Glutamatergic neuron (in vitro differentiated cells): ENCODE data around the gene LRRC38. TPM values are rescaled to one million over a fixed set of nuclear protein-coding genes. Genes with fewer than 3 reads are reported as not detected.
"Not testable (repeated sequence)": the region's sequence is repeated elsewhere in the genome, so short reads cannot be mapped to it uniquely, and the experiment has no call there.

ENCODE experiments used
- DNase-seq: peaks from one replicate; pipeline ENCODE4 v3.0.0; 2022
- H3K27ac Mint-ChIP-seq: one replicate; pipeline ENCODE4 v1.8.0; 2020; ENCODE audit warnings: mild to moderate bottlenecking, mixed read lengths, inconsistent platforms; ENCODE audit not compliant: unreplicated experiment
- H3K27me3 Mint-ChIP-seq: one replicate; pipeline ENCODE4 v1.8.0; 2020; ENCODE audit warnings: mild to moderate bottlenecking, moderate library complexity, mixed read lengths, inconsistent platforms; ENCODE audit not compliant: unreplicated experiment
- H3K36me3 Mint-ChIP-seq: one replicate; pipeline ENCODE4 v1.8.0; 2020; ENCODE audit warnings: mild to moderate bottlenecking, mixed read lengths, inconsistent platforms; ENCODE audit not compliant: unreplicated experiment
- H3K4me1 Mint-ChIP-seq: one replicate; pipeline ENCODE4 v1.8.0; 2020; ENCODE audit warnings: mild to moderate bottlenecking, low read depth, mixed read lengths, inconsistent platforms; ENCODE audit not compliant: unreplicated experiment
- H3K4me3 Mint-ChIP-seq: one replicate; pipeline ENCODE4 v1.8.0; 2020; ENCODE audit warnings: mild to moderate bottlenecking, mixed read lengths, inconsistent platforms; ENCODE audit not compliant: unreplicated experiment
- H3K9me3 Mint-ChIP-seq: one replicate; pipeline ENCODE4 v1.8.0; 2020; ENCODE audit warnings: mild to moderate bottlenecking, moderate library complexity, mixed read lengths, inconsistent platforms; ENCODE audit not compliant: unreplicated experiment
- total RNA-seq: library from RNA; stranded (reverse); fragmentation: NEBNext Ultra II Directional; extraction: Animal tissue kit (Norgen Biotek cat#: 25700); gene quantifications from one replicate; pipeline ENCODE4 v1.2.1, GENCODE V29; 2021; ENCODE audit not compliant: unreplicated experiment
- TF ChIP-seq, protein P1 (sequence below): fragments of 200-600 bp; sonication (generic); IDR thresholded peaks from one replicate; pipeline ENCODE4 v1.5.0; 2021; ENCODE audit not compliant: partially characterized antibody, unreplicated experiment

The LRRC38 gene
- total RNA-seq, 1 donor from 2014 or later = not detected

DNA sequence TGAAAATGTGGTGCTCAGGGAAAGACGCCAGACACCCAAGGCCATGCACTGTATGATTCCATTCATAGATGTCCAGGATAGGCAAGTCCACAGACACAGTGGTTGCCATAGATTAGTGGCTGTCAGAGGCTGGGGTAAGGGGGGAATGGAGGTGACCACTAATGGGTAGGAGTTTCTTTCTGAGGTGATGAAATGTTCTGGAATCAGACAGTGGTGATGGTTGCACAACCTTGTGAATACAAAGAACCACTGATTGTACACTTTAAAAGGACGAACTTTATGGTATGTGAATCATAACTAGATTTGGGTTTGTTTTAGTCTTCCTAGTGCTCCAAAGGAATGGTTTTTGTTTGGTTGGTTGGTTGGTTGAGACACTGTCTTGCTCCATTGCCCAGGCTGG lies 51.8 kb downstream of the LRRC38 start:
- peaks cover 7% of the 10 kb centered on the region for H3K9me3 Mint-ChIP-seq
- no peaks in the 10 kb centered on the region for H3K27me3 Mint-ChIP-seq
- no peak for DNase-seq
- no peak overlapping the region for H3K27ac Mint-ChIP-seq
- TF ChIP-seq, protein P1, sequence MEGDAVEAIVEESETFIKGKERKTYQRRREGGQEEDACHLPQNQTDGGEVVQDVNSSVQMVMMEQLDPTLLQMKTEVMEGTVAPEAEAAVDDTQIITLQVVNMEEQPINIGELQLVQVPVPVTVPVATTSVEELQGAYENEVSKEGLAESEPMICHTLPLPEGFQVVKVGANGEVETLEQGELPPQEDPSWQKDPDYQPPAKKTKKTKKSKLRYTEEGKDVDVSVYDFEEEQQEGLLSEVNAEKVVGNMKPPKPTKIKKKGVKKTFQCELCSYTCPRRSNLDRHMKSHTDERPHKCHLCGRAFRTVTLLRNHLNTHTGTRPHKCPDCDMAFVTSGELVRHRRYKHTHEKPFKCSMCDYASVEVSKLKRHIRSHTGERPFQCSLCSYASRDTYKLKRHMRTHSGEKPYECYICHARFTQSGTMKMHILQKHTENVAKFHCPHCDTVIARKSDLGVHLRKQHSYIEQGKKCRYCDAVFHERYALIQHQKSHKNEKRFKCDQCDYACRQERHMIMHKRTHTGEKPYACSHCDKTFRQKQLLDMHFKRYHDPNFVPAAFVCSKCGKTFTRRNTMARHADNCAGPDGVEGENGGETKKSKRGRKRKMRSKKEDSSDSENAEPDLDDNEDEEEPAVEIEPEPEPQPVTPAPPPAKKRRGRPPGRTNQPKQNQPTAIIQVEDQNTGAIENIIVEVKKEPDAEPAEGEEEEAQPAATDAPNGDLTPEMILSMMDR = no peak
- H3K36me3 Mint-ChIP-seq = no peaks in the 10 kb centered on the region
- no peaks in the 10 kb centered on the region for H3K4me1 Mint-ChIP-seq
- H3K4me3 Mint-ChIP-seq = no peak overlapping the region

DNA sequence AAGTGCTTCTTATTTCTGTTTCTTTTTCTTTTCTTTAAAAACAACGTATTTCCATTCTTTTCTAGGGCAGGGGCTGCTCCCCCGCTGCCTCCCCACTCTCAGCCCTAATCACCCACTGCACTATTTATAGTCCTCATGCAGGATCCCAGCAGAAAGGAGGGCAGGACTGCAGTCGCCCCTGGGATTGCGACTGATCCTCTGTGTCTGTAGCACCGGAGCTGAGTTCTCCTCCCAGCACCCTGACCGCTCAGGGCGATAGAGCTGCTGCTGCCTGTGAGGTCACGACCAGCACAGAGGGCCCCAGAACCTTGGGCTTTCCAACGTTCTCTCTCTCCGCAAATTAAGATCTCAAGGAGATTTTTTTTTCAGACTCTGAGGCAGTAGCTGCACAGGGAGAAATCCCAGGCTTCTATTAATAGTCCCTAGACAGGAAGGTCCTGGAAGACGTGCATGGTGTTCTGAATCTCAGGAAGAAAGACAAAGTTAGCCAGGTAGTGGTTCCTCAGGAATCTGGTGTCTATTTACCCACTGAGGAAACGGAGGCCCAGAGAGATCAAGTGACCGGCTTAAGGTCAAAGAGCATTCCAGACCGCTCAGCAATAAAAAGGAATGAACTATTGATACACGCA lies 56.8 kb downstream of the LRRC38 start:
- peaks cover 9% of the 10 kb centered on the region for H3K9me3 Mint-ChIP-seq
- no peak overlapping the region for H3K4me3 Mint-ChIP-seq
- no peaks in the 10 kb centered on the region for H3K27me3 Mint-ChIP-seq

DNA sequence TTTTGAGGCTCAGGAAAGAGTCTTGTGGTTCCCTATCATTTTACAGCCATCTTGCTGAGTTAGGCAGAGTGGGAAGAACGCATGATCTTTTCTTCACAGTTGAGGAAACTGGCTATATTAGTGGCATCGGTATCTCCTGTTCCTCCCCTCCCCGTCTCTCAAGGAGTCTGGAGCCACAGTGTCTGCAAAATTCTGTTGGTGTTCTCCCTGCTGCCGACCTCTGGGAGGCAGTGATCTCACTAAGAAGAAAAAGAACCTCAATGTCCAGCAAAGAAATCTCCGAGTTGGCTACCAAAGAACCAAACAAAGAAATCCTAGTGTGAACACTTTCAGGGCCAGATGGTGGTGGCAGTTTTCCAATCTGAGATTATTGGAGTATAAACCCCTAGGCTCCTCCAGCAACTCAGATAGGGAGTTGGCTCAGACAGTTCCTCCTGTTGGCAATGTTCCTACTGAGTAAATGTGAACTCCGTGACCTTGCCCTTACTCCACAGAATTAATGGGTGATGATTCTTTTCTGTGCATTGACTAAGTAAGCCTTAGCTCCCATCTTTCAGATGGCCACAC lies 62.3 kb downstream of the LRRC38 start:
- Mint-ChIP-seq H3K9me3 (peaks cover 2% of the 10 kb centered on the region), H3K36me3 (no peaks in the 10 kb centered on the region), H3K4me3 (no peak overlapping the region), H3K27me3 (peaks cover 1% of the 10 kb centered on the region), H3K27ac (no peak overlapping the region), H3K4me1 (no peaks in the 10 kb centered on the region)
- no peak for DNase-seq
- TF ChIP-seq, protein P1 = no peak

More for the DNA sequence above, 56.8 kb downstream of the LRRC38 start:
- H3K36me3 Mint-ChIP-seq = no peaks in the 10 kb centered on the region
- no peaks in the 10 kb centered on the region for H3K4me1 Mint-ChIP-seq
- DNase-seq = no peak
- H3K27ac Mint-ChIP-seq = no peak overlapping the region
- TF ChIP-seq, protein P1 = no peak

DNA sequence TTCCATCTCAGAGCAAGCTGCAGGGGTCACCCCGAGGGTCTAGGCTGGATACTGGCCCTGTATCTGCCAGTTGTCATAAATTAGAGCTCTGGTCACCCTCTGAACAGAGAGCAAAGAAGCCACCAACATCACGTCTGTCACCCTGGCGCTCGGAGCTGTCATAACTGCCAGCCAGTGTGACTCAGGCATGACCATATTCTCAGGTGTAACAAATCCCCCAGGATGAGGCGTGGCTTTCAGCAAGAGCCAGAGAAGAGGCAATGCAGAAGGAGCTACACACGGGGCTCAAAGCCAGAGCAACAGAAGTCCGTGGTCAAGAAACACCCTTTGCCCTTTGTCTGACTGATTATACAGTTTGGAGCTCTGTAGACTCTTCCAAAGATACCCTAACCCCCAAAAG lies 63.6 kb downstream of the LRRC38 start:
- Mint-ChIP-seq H3K4me3 (no peak overlapping the region), H3K9me3 (peaks cover 2% of the 10 kb centered on the region), H3K36me3 (no peaks in the 10 kb centered on the region), H3K27me3 (peaks cover 1% of the 10 kb centered on the region), H3K4me1 (no peaks in the 10 kb centered on the region), H3K27ac (no peak overlapping the region)
- no peak for DNase-seq
- TF ChIP-seq, protein P1 = no peak

DNA sequence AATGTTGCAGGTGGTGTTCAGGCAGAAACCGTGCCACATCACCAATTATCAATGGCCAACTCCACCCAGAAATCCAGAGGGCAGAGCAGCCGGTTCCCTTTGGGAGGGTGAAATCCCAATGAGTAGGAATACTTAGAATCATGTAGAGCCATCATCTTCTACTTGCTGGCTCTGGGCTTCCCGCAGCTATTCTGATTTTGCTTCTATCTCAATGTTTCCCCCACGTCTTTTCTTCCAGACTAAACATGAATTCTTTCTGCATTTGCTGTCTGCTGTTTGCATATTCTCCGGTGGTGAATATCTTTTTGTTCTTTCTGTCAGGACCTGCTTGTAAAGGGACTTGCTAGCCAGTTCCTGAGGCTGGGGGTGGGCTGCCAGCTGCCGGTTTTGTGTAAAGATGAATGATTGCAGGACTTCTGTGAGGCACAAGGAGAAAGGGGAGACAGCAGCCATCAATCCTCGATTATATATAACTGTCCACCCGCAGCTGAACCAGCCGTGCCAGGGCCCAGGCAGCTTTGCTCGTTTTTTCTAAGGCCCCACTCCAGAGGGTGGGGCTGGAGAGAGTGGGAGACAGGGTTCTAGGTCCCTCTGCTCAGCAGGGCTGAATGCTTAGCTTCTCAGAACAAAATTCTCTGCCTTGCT lies 70.3 kb downstream of the LRRC38 start:
- TF ChIP-seq, protein P1 = no peak
- Mint-ChIP-seq H3K27me3 (no peaks in the 10 kb centered on the region), H3K27ac (no peak overlapping the region), H3K36me3 (no peaks in the 10 kb centered on the region), H3K4me1 (no peaks in the 10 kb centered on the region), H3K9me3 (peaks cover 4% of the 10 kb centered on the region), H3K4me3 (no peak overlapping the region)
- DNase-seq = no peak

DNA sequence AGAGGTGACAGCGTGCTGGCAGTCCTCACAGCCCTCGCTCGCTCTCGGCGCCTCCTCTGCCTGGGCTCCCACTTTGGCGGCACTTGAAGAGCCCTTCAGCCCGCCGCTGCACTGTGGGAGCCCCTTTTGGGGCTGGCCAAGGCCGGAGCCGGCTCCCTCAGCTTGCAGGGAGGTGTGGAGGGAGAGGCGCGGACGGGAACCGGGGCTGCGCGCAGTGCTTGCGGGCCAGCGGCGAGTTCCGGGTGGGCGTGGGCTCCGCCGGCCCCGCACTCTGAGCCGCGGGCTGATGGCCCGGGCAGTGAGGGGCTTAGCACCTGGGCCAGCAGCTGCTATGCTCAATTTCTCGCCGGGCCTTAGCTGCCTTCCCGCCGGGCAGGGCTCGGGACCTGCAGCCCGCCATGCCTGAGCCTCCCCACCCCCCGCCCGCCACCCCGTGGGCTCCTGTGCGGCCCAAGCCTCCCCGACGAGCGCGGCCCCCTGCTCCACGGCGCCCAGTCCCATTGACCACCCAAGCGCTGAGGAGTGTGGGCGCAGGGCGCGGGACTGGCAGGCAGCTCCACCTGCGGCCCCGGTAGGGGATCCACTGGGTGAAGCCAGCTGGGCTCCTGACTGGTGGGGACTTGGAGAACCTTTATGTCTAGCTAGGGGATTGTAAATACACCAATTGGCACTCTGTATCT lies 74.6 kb downstream of the LRRC38 start:
- H3K36me3 Mint-ChIP-seq, DNase-seq, H3K27me3 Mint-ChIP-seq, H3K27ac Mint-ChIP-seq, H3K4me3 Mint-ChIP-seq, H3K4me1 Mint-ChIP-seq: not testable (repeated sequence)
- peaks cover 16% of the 10 kb centered on the region for H3K9me3 Mint-ChIP-seq
